HL-60 (cell line): Measurements from ENCODE around the gene KSR1.

Source experiments
- CTCF ChIP-seq: IDR thresholded peaks from one replicate; pipeline ENCODE4 v1.5.1; 2011; ENCODE audit warnings: low read length, control low read depth, inconsistent platforms; ENCODE audit not compliant: insufficient read depth
- GABPA ChIP-seq: IDR thresholded peaks from 2 replicates; pipeline ENCODE4 v1.6.1; 2012; ENCODE audit warnings: low read depth
- POLR2AphosphoS5 ChIP-seq: IDR thresholded peaks from 2 replicates; pipeline ENCODE4 v1.6.1; 2012; ENCODE audit warnings: low read depth
- REST ChIP-seq: IDR thresholded peaks from 2 replicates; pipeline ENCODE4 v1.6.1; 2012; ENCODE audit warnings: low read depth; ENCODE audit not compliant: insufficient replicate concordance

GRCh38 chr17:27640790-27641189 lies 184.5 kb downstream of the KSR1 start:
- no peak for TF ChIP-seq POLR2AphosphoS5
- TF ChIP-seq CTCF = no peak
- TF ChIP-seq REST = no peak
- no peak for TF ChIP-seq GABPA
